ENCODE data around the gene ETV3. TPM values are rescaled to one million over a fixed set of nuclear protein-coding genes. Genes with fewer than 3 reads are reported as not detected.

The ETV3 gene
- total and polyA plus RNA-seq, 4 donors: 12.0 to 15.5 (median 13.2) TPM

DNA sequence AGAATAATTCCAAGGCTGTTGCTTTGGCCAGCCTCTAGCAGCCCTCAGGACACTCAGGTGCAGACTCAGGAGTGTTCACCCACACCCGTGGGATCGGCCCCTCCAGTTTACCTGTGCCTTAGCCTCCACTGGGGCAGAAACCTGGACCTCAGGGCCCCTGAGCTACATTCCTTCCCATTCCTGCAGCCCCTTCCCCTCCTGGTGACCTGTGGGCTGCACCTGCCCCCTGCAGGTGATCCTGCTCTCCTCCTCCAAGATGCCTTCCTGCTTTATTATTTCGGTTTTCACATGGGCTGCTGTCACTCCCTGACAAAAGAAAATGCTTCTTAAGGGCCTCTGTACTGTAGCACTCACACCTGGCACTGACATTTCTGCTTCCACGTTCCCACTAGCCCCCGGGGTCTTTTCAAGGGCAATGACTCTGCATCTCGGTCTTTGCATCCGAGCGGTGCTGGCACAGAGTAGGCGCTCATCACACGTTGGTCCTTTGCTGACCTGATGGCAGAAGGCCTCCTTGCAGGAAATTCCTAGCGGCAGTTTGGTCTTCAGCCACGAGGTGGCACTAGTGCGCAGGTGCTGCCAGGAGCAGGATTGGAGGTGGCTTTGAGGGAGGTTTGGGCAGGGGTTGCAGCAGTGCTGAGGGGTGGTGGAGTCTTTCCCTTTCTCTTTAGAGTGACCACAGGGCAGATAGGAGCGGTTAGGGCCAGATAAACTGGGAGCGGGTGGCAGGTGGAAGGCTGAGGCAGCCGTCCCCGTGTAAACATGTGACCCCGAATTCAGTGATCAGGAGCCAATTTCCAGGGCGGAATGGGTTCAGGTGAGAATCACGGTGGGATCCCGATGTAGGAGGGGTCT, 25.3 kb upstream of the ETV3 start:
- H3K36me3 ChIP-seq (ENCODE audit: control insufficient read depth, insufficient read depth, low read length): no peaks in the 10 kb centered on the region
- no peak overlapping the region for H3K27ac ChIP-seq (ENCODE audit: low read depth, low read length)
- no peak overlapping the region for H3K4me3 ChIP-seq (ENCODE audit: low read depth, low read length)
- no peaks in the 10 kb centered on the region for H3K9me3 ChIP-seq (ENCODE audit: control insufficient read depth, insufficient read depth, low read length)
- H3K27me3 ChIP-seq (ENCODE audit: control insufficient read depth, insufficient read depth, low read length): no peaks in the 10 kb centered on the region
- peaks cover 7% of the 10 kb centered on the region for H3K4me1 ChIP-seq (ENCODE audit: control insufficient read depth, insufficient read depth, low read length)
- WGBS (ENCODE audit: insufficient coverage): 21% methylated on average over 21 of the region's 21 CpGs
- DNase-seq (ENCODE audit: low read depth in 4 of 6, low spot score in 6 of 6): peak; percentile 26 to 91 (median 42)

- no peaks in the 10 kb centered on the region for H3K27me3 ChIP-seq (ENCODE audit: control insufficient read depth, insufficient read depth, low read length)
- WGBS (ENCODE audit: insufficient coverage): no CpG with 5 or more reads among the region's 4 CpGs
- no peaks in the 10 kb centered on the region for H3K36me3 ChIP-seq (ENCODE audit: control insufficient read depth, insufficient read depth, low read length)
- H3K27ac ChIP-seq (ENCODE audit: low read depth, low read length): no peak overlapping the region
- DNase-seq (ENCODE audit: low read depth in 4 of 6, low spot score in 6 of 6): no peak
- no peak overlapping the region for H3K4me3 ChIP-seq (ENCODE audit: low read depth, low read length)
- no peaks in the 10 kb centered on the region for H3K9me3 ChIP-seq (ENCODE audit: control insufficient read depth, insufficient read depth, low read length)
- peaks cover 7% of the 10 kb centered on the region for H3K4me1 ChIP-seq (ENCODE audit: control insufficient read depth, insufficient read depth, low read length)
Measured at GRCh38 chr1:157162345-157162744, 24.1 kb upstream of the ETV3 start.

GRCh38 chr1:157161901-157162300, 23.7 kb upstream of the ETV3 start:
- peaks cover 7% of the 10 kb centered on the region for H3K4me1 ChIP-seq (ENCODE audit: control insufficient read depth, insufficient read depth, low read length)
- no peaks in the 10 kb centered on the region for H3K9me3 ChIP-seq (ENCODE audit: control insufficient read depth, insufficient read depth, low read length)
- H3K27ac ChIP-seq (ENCODE audit: low read depth, low read length): no peak overlapping the region
- DNase-seq (ENCODE audit: low read depth in 4 of 6, low spot score in 6 of 6): no peak
- H3K4me3 ChIP-seq (ENCODE audit: low read depth, low read length): no peak overlapping the region
- 43% methylated on average over 1 of the region's 5 CpGs for WGBS (ENCODE audit: insufficient coverage)
- no peaks in the 10 kb centered on the region for H3K36me3 ChIP-seq (ENCODE audit: control insufficient read depth, insufficient read depth, low read length)
- no peaks in the 10 kb centered on the region for H3K27me3 ChIP-seq (ENCODE audit: control insufficient read depth, insufficient read depth, low read length)

GRCh38 chr1:157158967-157159366, 20.8 kb upstream of the ETV3 start:
- H3K9me3 ChIP-seq (ENCODE audit: control insufficient read depth, insufficient read depth, low read length): no peaks in the 10 kb centered on the region
- DNase-seq (ENCODE audit: low read depth in 4 of 6, low spot score in 6 of 6): no peak
- H3K27me3 ChIP-seq (ENCODE audit: control insufficient read depth, insufficient read depth, low read length): peaks cover 3% of the 10 kb centered on the region
- no peak overlapping the region for H3K4me3 ChIP-seq (ENCODE audit: low read depth, low read length)
- WGBS (ENCODE audit: insufficient coverage): 46% methylated on average over 3 of the region's 4 CpGs
- H3K4me1 ChIP-seq (ENCODE audit: control insufficient read depth, insufficient read depth, low read length): peaks cover 28% of the 10 kb centered on the region
- no peaks in the 10 kb centered on the region for H3K36me3 ChIP-seq (ENCODE audit: control insufficient read depth, insufficient read depth, low read length)
- H3K27ac ChIP-seq (ENCODE audit: low read depth, low read length): no peak overlapping the region

DNA sequence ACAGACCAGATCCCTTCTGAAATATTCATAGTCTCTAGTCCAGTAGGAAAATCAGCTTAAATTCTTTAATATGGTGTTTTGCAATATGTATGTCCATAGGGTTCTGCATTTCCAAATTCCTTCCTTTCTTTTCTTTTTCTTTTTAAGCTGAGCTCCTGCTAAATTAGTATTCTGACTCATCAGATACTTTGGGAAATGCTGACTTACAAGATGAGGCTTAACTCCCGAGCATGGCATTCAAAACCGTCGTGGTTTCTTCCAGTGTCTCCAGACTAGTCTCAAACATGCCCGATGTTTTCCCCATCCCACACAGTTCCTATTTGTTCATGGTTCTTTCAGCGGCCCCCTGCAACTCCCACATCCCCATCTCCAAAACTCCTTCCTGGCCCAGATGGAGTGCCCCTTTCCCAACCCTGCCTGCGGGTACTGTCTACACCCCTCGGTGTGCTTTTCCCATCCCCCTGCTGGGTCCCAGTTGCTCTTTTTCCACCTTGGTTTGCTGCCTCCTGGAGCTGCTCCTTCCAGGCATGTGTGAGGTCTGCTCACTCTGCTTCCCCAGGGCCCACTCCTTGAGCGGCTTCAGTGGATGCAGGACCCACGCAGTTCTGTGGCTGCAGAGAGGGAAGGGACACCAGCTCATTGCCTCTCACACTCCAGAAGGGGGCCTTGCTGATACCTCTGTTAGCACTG, 19.5 kb upstream of the ETV3 start:
- Histone ChIP-seq H3K4me3 (ENCODE audit: low read depth, low read length) (no peak overlapping the region), H3K9me3 (ENCODE audit: control insufficient read depth, insufficient read depth, low read length) (no peaks in the 10 kb centered on the region), H3K27me3 (ENCODE audit: control insufficient read depth, insufficient read depth, low read length) (peaks cover 3% of the 10 kb centered on the region), H3K27ac (ENCODE audit: low read depth, low read length) (no peak overlapping the region), H3K36me3 (ENCODE audit: control insufficient read depth, insufficient read depth, low read length) (no peaks in the 10 kb centered on the region), H3K4me1 (ENCODE audit: control insufficient read depth, insufficient read depth, low read length) (peaks cover 23% of the 10 kb centered on the region)
- 73% methylated on average over 9 of the region's 9 CpGs for WGBS (ENCODE audit: insufficient coverage)
- no peak for DNase-seq (ENCODE audit: low read depth in 4 of 6, low spot score in 6 of 6)

DNA sequence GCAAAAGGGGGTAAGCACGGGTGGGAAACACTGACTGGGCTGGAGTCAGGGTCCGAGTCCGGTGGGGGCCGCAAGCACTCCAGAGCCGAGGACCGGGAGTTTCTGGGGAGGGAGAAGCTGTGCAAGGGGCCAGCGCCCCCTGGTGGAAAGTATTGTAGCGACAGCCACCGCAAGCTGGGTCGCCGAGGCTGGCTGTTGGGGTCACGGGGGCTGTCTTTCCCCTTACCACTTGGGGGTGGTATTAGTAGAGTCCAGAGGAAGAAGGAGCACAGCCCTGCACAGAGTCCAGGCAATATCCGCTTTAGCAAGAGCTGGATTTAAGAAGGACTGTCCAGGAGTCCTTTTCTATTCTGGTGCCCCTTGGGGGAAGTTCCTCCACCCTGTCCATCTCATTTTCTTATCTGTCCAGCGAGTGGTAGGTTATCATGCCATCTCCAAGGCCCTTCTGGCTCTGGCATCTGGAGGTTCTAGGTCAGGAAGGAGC, 17.9 kb upstream of the ETV3 start:
- Histone ChIP-seq H3K9me3 (ENCODE audit: control insufficient read depth, insufficient read depth, low read length) (no peaks in the 10 kb centered on the region), H3K36me3 (ENCODE audit: control insufficient read depth, insufficient read depth, low read length) (no peaks in the 10 kb centered on the region), H3K4me3 (ENCODE audit: low read depth, low read length) (no peak overlapping the region), H3K4me1 (ENCODE audit: control insufficient read depth, insufficient read depth, low read length) (peaks cover 23% of the 10 kb centered on the region), H3K27ac (ENCODE audit: low read depth, low read length) (no peak overlapping the region), H3K27me3 (ENCODE audit: control insufficient read depth, insufficient read depth, low read length) (peaks cover 3% of the 10 kb centered on the region)
- 3% methylated on average over 12 of the region's 14 CpGs for WGBS (ENCODE audit: insufficient coverage)
- DNase-seq (ENCODE audit: low read depth in 4 of 6, low spot score in 6 of 6): peak in 2 of 6 donors; percentile 70 to 76

GRCh38 chr1:157155658-157156057, 17.5 kb upstream of the ETV3 start:
- peaks cover 3% of the 10 kb centered on the region for H3K27me3 ChIP-seq (ENCODE audit: control insufficient read depth, insufficient read depth, low read length)
- WGBS (ENCODE audit: insufficient coverage): 66% methylated on average over 5 of the region's 8 CpGs

GRCh38 chr1:157154940-157155514, 16.8 kb upstream of the ETV3 start:
- 97% methylated on average over 3 of the region's 7 CpGs for WGBS (ENCODE audit: insufficient coverage)
- Histone ChIP-seq H3K9me3 (ENCODE audit: control insufficient read depth, insufficient read depth, low read length) (no peaks in the 10 kb centered on the region), H3K4me3 (ENCODE audit: low read depth, low read length) (no peak overlapping the region), H3K27ac (ENCODE audit: low read depth, low read length) (no peak overlapping the region), H3K36me3 (ENCODE audit: control insufficient read depth, insufficient read depth, low read length) (no peaks in the 10 kb centered on the region), H3K4me1 (ENCODE audit: control insufficient read depth, insufficient read depth, low read length) (peaks cover 23% of the 10 kb centered on the region), H3K27me3 (ENCODE audit: control insufficient read depth, insufficient read depth, low read length) (peaks cover 3% of the 10 kb centered on the region)
- DNase-seq (ENCODE audit: low read depth in 4 of 6, low spot score in 6 of 6): peak in 1 of 6 donors; percentile 48

More at GRCh38 chr1:157155658-157156057, 17.5 kb upstream of the ETV3 start:
- Histone ChIP-seq H3K4me3 (ENCODE audit: low read depth, low read length) (no peak overlapping the region), H3K36me3 (ENCODE audit: control insufficient read depth, insufficient read depth, low read length) (no peaks in the 10 kb centered on the region), H3K27ac (ENCODE audit: low read depth, low read length) (no peak overlapping the region), H3K9me3 (ENCODE audit: control insufficient read depth, insufficient read depth, low read length) (no peaks in the 10 kb centered on the region), H3K4me1 (ENCODE audit: control insufficient read depth, insufficient read depth, low read length) (peaks cover 23% of the 10 kb centered on the region)
- peak in 1 of 6 donors; percentile 25 for DNase-seq (ENCODE audit: low read depth in 4 of 6, low spot score in 6 of 6)

- 56% methylated on average over 5 of the region's 5 CpGs for WGBS (ENCODE audit: insufficient coverage)
- Histone ChIP-seq H3K4me3 (ENCODE audit: low read depth, low read length) (no peak overlapping the region), H3K4me1 (ENCODE audit: control insufficient read depth, insufficient read depth, low read length) (peaks cover 23% of the 10 kb centered on the region), H3K27me3 (ENCODE audit: control insufficient read depth, insufficient read depth, low read length) (peaks cover 3% of the 10 kb centered on the region), H3K27ac (ENCODE audit: low read depth, low read length) (no peak overlapping the region), H3K36me3 (ENCODE audit: control insufficient read depth, insufficient read depth, low read length) (no peaks in the 10 kb centered on the region), H3K9me3 (ENCODE audit: control insufficient read depth, insufficient read depth, low read length) (no peaks in the 10 kb centered on the region)
- DNase-seq (ENCODE audit: low read depth in 4 of 6, low spot score in 6 of 6): peak in 1 of 6 donors; percentile 10
Measured at GRCh38 chr1:157154291-157154690, 16.1 kb upstream of the ETV3 start.

Data from spinal cord (tissue), 10 donors.